Mesodermal cell (in vitro differentiated cells): ENCODE measurements around the gene OR10D3. TPM values are rescaled to one million over a fixed set of nuclear protein-coding genes. Genes with fewer than 3 reads are reported as not detected.
"Not testable (repeated sequence)": the region's sequence is repeated elsewhere in the genome, so short reads cannot be mapped to it uniquely, and the experiment has no call there.

Experiments used
- H3K27ac ChIP-seq: 2 replicates; pipeline ENCODE4 v1.7.0; 2013; ENCODE audit warnings: mild to moderate bottlenecking, low read depth, low read length, moderate library complexity; ENCODE audit not compliant: severe bottlenecking
- H3K36me3 ChIP-seq: 2 replicates; pipeline ENCODE4 v1.7.1; 2013; ENCODE audit warnings: mild to moderate bottlenecking, low read length, moderate library complexity; ENCODE audit not compliant: control insufficient read depth, insufficient read depth
- H3K4me1 ChIP-seq: one replicate; pipeline ENCODE4 v1.7.1; 2013; ENCODE audit warnings: mild to moderate bottlenecking, low read length; ENCODE audit not compliant: insufficient read depth, control insufficient read depth, poor library complexity, severe bottlenecking
- H3K4me3 ChIP-seq: 2 replicates; pipeline ENCODE4 v1.7.0; 2013; ENCODE audit warnings: low read length, control low read depth, mild to moderate bottlenecking; ENCODE audit not compliant: insufficient read depth, poor library complexity, severe bottlenecking; ENCODE audit errors: extremely low read depth
- H3K9me3 ChIP-seq: 2 replicates; pipeline ENCODE4 v1.7.1; 2013; ENCODE audit warnings: mild to moderate bottlenecking, low read length, moderate library complexity; ENCODE audit not compliant: control insufficient read depth
- whole genome bisulfite sequencing, 2 experiments: methylation state at CpG; one replicate each; pipeline ENCODE4 v1.1.5; 2013; ENCODE audit warnings: missing lambda C conversion rate in 2 of 2; ENCODE audit not compliant: insufficient coverage in 2 of 2; 5-methylcytosine and 5-hydroxymethylcytosine counted together
- polyA plus RNA-seq, 2 experiments: library from polyadenylated mRNA; stranded (reverse); fragments of 50-300 nt; gene quantifications; one replicate each; pipeline ENCODE4 v1.2.3, GENCODE V29; 2013

The OR10D3 gene
- polyA plus RNA-seq (2013, experiment 1 of 2) = not detected
- not detected for polyA plus RNA-seq (2013, experiment 2 of 2)

DNA sequence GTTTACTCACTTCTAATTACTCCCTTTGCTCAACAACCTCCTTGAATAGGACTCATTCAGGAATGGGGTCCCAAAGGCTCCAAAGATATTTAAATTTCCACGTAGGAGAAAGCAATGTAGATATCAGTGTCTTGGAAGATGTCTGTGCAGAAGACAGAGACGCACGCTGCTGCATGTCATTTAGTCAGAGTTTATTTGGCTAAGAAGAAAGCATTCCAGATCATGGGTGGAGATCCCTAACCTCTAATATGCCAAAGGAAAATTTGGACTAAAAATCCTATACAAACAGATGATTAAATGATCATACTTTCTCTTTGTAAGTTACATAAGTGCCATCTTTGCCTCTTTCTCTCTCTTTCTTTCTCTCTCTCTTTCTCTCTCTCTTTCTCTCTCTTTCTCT is at the start of gene OR10D3:
OR10D3 (plus strand) TSS at position 278 of the 400 bp plus-strand sequence. CDS start 1,925 bp downstream, outside the sequence.
- 20% methylated on average over 2 of the region's 3 CpGs; no CpG with 5 or more reads in 1 of the 2 experiments for WGBS, 2 experiments
- H3K4me3 ChIP-seq = no peak within 1 kb of the TSS
- no peaks in the 10 kb centered on the region for H3K4me1 ChIP-seq

DNA sequence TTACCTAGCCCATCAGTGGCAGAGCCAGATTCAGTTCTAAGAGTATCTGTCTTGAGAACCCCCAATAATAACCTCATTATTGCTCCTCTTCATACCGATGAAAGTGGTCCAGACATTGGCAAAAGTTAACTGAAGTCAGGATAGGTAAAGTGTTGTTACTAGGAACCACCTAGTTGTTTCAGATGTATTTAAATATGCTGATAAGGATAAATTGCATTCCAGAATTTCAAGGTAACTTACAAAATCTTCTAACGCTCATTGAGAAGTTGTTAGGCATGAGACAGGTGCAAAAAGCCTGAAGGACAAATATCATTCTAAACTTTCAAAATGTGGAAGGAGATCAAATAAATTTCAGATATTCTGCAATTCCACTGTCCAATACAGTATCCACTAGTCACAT is 40.1 kb upstream of the OR10D3 start:
- Histone ChIP-seq H3K36me3 (peaks cover 13% of the 10 kb centered on the region), H3K4me1 (no peaks in the 10 kb centered on the region), H3K9me3 (peaks cover 9% of the 10 kb centered on the region), H3K27ac (no peak overlapping the region), H3K4me3 (no peak overlapping the region)
- WGBS, 2 experiments = no CpG with 5 or more reads among the region's 2 CpGs

More for the DNA sequence above, at the start of gene OR10D3:
- Histone ChIP-seq H3K9me3 (no peaks in the 10 kb centered on the region), H3K27ac (no peak within 1 kb of the TSS), H3K36me3 (no peaks in the 10 kb centered on the region)

DNA sequence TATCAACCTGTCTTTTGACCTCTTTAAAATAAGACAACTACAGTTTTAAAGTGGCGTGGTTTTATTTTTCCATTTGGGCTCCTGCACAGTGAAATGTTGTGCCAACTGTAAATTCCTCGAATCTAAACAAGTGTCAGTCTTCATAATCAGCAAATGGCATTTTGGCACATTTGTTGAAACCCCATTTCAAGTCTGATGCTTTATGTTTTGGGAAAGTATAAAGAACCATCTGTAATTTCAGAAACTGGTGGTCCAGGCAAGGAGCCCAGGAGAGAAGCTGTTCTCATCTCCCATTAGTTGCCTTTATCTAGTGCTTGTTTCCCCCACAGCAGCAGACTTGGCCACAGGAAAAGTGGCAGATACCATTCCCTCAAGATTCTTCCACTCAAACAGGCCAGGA is 35.2 kb upstream of the OR10D3 start:
- Histone ChIP-seq H3K4me3 (no peak overlapping the region), H3K36me3 (peaks cover 6% of the 10 kb centered on the region), H3K27ac (no peak overlapping the region), H3K9me3 (no peaks in the 10 kb centered on the region), H3K4me1 (no peaks in the 10 kb centered on the region)
- 100% methylated on average over 1 to 2 of the region's 2 CpGs for WGBS, 2 experiments

DNA sequence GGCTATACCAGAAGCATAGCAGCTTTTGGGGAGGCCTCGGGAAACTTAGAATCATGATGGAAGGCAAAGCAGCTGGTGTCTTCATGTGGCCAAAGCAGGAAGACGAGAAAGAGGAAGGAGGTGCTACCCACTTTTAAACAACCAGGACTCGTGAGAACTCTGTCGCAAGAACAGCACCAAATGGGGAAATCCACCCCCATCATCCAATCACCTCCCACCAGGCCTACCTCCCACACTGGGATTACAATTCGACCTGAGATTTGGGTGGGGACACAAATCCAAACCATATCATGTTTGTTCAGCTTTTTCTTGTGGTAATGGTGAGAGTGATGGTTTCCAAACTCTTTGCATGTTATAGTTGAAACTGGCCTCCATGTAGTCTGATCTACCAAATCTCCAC is 32.5 kb upstream of the OR10D3 start:
- H3K36me3 ChIP-seq = peaks cover 6% of the 10 kb centered on the region
- H3K4me1 ChIP-seq = no peaks in the 10 kb centered on the region
- H3K27ac ChIP-seq = no peak overlapping the region
- WGBS, 2 experiments = 92% methylated on average over 2 of the region's 5 CpGs; no CpG with 5 or more reads in 1 of the 2 experiments
- no peak overlapping the region for H3K4me3 ChIP-seq
- no peaks in the 10 kb centered on the region for H3K9me3 ChIP-seq

- Histone ChIP-seq H3K4me3 (no peak overlapping the region), H3K36me3 (no peaks in the 10 kb centered on the region), H3K27ac (no peak overlapping the region), H3K4me1 (no peaks in the 10 kb centered on the region), H3K9me3 (no peaks in the 10 kb centered on the region)
- WGBS, 2 experiments = 80 to 100% methylated on average over 1 of the region's 3 CpGs
Observed at GRCh38 chr11:124152770-124153407, 30.3 kb upstream of the OR10D3 start.

GRCh38 chr11:124153821-124154220 is 29.3 kb upstream of the OR10D3 start:
- WGBS, 2 experiments = 100% methylated on average over 1 of the region's 2 CpGs; no CpG with 5 or more reads in 1 of the 2 experiments
- no peaks in the 10 kb centered on the region for H3K36me3 ChIP-seq
- H3K27ac ChIP-seq = no peak overlapping the region
- no peak overlapping the region for H3K4me3 ChIP-seq
- no peaks in the 10 kb centered on the region for H3K4me1 ChIP-seq
- no peaks in the 10 kb centered on the region for H3K9me3 ChIP-seq

- Histone ChIP-seq H3K27ac (no peak overlapping the region), H3K36me3 (no peaks in the 10 kb centered on the region), H3K4me3 (no peak overlapping the region), H3K4me1 (no peaks in the 10 kb centered on the region), H3K9me3 (no peaks in the 10 kb centered on the region)
Observed at GRCh38 chr11:124159481-124159880, 23.7 kb upstream of the OR10D3 start.

DNA sequence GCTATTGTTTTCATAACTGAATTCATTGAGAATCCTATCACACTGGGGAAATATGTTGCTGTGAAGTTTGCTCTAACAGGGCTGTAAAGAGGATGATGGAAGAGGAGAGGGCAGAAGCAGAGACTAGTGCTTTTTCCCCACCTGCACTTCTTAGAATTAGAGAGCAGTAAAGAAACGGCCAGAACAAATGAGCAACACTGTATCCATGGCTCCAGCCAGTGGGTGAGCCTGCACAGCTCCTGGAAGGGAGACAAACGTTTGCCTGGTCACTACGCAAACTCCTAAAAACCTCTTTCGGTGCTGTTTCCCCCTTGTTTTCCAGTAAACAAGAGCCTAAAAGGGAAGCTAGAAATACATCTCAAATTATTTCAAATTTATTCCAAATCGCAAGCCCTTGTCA is 22.2 kb upstream of the OR10D3 start:
- Histone ChIP-seq H3K27ac (no peak overlapping the region), H3K9me3 (no peaks in the 10 kb centered on the region), H3K4me3 (no peak overlapping the region), H3K36me3 (no peaks in the 10 kb centered on the region), H3K4me1 (no peaks in the 10 kb centered on the region)
- WGBS, 2 experiments = 87 to 90% methylated on average over 4 to 5 of the region's 5 CpGs

GRCh38 chr11:124167826-124168231 is 15.3 kb upstream of the OR10D3 start:
- Histone ChIP-seq H3K9me3 (no peaks in the 10 kb centered on the region), H3K4me3 (no peak overlapping the region), H3K4me1 (no peaks in the 10 kb centered on the region), H3K36me3 (no peaks in the 10 kb centered on the region), H3K27ac (no peak overlapping the region)
- WGBS, 2 experiments = 42 to 46% methylated on average over 3 to 6 of the region's 7 CpGs

DNA sequence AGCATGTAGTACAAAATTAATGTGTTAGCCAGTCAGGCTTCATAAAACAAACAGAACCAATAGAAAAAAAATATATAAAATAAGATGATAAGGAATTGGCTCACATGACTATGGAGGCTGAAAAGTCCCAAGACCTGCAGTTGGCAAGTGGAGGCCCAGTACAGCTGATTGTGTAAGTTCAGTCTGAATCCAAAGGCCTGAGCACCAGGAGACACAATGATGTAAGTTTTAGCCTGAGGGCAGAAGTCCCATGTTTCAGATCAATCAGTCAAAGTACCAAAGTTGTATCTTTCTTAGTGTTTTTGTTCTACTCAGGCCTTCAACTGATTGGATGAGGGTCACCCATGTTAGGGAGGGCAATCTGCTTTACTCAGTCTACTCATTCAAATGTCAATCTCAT is 14.3 kb upstream of the OR10D3 start:
- Histone ChIP-seq H3K9me3 (no peaks in the 10 kb centered on the region), H3K4me1 (peaks cover 4% of the 10 kb centered on the region), H3K36me3 (no peaks in the 10 kb centered on the region), H3K4me3 (no peak overlapping the region), H3K27ac (no peak overlapping the region)

- H3K9me3 ChIP-seq, H3K27ac ChIP-seq, H3K4me1 ChIP-seq, H3K36me3 ChIP-seq, H3K4me3 ChIP-seq: not testable (repeated sequence)
- 96% methylated on average over 4 to 11 of the region's 12 CpGs for WGBS, 2 experiments
Observed at GRCh38 chr11:124170315-124170714, 12.8 kb upstream of the OR10D3 start.
